Fibroblast of pulmonary artery (primary cell): ENCODE measurements around the gene RPS26.

ENCODE experiments used
- DNase-seq: peaks from one replicate; pipeline ENCODE4 v3.0.0-alpha.2; 2010; ENCODE audit warnings: low read depth
- H3K4me3 ChIP-seq: replicated peaks from 2 replicates; pipeline ENCODE4 v1.5.1; 2011; ENCODE audit warnings: low read depth, mild to moderate bottlenecking, control low read depth, low read length, moderate library complexity
- TF ChIP-seq, protein P1 (sequence below): IDR thresholded peaks from 2 replicates; pipeline ENCODE4 v1.5.1; 2011; ENCODE audit warnings: mild to moderate bottlenecking, control low read depth, low read length, inconsistent platforms; ENCODE audit errors: missing control alignments

RPS26 gene

GRCh38 chr12:56029166-56029519 lies 12.6 kb upstream of the RPS26 start:
- no peak overlapping the region for H3K4me3 ChIP-seq
- TF ChIP-seq, protein P1, sequence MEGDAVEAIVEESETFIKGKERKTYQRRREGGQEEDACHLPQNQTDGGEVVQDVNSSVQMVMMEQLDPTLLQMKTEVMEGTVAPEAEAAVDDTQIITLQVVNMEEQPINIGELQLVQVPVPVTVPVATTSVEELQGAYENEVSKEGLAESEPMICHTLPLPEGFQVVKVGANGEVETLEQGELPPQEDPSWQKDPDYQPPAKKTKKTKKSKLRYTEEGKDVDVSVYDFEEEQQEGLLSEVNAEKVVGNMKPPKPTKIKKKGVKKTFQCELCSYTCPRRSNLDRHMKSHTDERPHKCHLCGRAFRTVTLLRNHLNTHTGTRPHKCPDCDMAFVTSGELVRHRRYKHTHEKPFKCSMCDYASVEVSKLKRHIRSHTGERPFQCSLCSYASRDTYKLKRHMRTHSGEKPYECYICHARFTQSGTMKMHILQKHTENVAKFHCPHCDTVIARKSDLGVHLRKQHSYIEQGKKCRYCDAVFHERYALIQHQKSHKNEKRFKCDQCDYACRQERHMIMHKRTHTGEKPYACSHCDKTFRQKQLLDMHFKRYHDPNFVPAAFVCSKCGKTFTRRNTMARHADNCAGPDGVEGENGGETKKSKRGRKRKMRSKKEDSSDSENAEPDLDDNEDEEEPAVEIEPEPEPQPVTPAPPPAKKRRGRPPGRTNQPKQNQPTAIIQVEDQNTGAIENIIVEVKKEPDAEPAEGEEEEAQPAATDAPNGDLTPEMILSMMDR, result no peak
- DNase-seq, result peak; percentile 73

DNA sequence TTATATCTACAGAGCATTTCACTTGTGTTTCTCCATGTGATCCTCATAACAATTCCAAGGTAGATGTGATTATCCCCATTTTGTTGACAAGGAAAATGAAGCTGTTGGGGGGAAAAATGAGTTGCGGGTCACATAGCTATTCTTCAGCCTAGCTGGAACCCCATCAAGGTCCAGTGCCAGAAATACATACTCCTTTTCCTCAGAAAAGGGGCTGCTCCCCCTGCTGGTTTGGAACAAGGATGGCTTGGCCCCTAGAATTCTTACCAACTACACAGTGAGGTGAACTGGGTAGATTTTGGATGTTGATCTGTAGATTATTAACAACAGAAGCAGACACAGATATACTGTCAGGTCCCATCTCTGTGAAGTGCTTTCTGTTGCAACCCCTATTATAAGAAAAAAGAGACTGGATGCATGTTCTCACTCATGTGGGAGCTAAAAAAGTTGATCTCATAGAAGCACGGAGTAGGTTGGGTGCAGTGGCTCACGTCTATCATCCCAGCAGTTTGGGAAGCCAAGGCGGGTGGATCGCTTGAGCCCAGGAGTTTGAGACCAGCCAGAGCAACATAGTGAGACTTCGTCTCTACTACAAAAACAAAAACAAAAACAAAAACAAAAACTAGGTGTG lies 11.9 kb upstream of the RPS26 start:
- DNase-seq, result peak; percentile 82
- TF ChIP-seq, protein P1, result peak; percentile 91
- no peak overlapping the region for H3K4me3 ChIP-seq

DNA sequence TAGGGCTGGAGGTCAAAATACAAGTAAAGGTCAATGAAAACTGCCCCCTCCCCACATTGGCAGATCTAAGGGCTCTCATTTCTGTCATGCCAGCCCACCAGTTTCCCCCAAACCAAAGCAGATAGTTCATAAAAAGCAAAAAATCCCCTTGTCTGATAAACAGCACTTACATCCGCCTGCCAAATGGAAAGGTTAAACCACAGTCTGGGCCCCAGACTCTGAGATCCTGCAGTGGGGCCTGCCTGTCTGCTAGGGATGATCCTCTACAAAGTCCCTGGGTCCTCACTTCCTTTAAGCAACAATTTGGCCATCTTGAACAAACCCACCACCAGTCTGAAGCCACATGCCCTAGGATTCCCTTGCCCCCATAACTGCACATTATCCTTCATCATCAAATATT lies 9.7 kb upstream of the RPS26 start:
- TF ChIP-seq, protein P1, result no peak
- no peak overlapping the region for H3K4me3 ChIP-seq
- no peak for DNase-seq

GRCh38 chr12:56034586-56035332 lies 7.0 kb upstream of the RPS26 start:
- TF ChIP-seq, protein P1, result no peak
- no peak overlapping the region for H3K4me3 ChIP-seq
- DNase-seq, result no peak

DNA sequence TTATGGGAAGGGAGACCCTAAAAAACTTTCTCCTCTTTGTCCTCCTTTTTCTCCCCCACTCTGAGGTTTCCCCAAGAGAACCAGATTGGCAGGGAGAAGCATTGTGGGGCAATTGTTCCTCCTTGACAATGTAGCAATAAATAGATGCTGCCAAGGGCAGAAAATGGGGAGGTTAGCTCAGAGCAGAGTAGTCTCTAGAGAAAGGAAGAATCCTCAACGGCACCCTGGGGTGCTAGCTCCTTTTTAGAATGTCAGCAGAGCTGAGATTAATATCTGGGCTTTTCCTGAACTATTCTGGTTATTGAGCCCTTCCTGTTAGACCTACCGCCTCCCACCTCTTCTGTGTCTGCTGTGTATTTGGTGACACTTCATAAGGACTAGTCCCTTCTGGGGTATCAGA lies 4.6 kb upstream of the RPS26 start:
- H3K4me3 ChIP-seq, result no peak overlapping the region
- no peak for DNase-seq
- TF ChIP-seq, protein P1, result no peak

- TF ChIP-seq, protein P1, result no peak
- no peak for DNase-seq
- no peak overlapping the region for H3K4me3 ChIP-seq
Observed at GRCh38 chr12:56038022-56038655, 3.6 kb upstream of the RPS26 start.
